COLO668 (cell line): ENCODE results near the gene ZNF776.
"Not testable (repeated sequence)": the region's sequence is repeated elsewhere in the genome, so short reads cannot be mapped to it uniquely, and the experiment has no call there.

ENCODE experiments used
- DNase-seq: peaks from one replicate; lab custom pipeline; 2025; ENCODE audit not compliant: unreplicated experiment; lab: John Stamatoyannopoulos, UW

The ZNF776 gene

GRCh38 chr19:57776764-57777296 lies 30.2 kb downstream of the ZNF776 start:
- DNase-seq: no peak

- DNase-seq: no peak
Observed at GRCh38 chr19:57778336-57778735, 31.7 kb downstream of the ZNF776 start.

GRCh38 chr19:57779220-57779845 lies 32.7 kb downstream of the ZNF776 start:
- no peak for DNase-seq

GRCh38 chr19:57786286-57786685 lies 39.7 kb downstream of the ZNF776 start:
- no peak for DNase-seq

- DNase-seq: no peak
Observed at GRCh38 chr19:57786906-57787305, 40.3 kb downstream of the ZNF776 start.

- no peak for DNase-seq
Observed at GRCh38 chr19:57788114-57788692, 41.6 kb downstream of the ZNF776 start.

GRCh38 chr19:57789288-57789687 lies 42.7 kb downstream of the ZNF776 start:
- DNase-seq: no peak

GRCh38 chr19:57796580-57796979 lies 50.0 kb downstream of the ZNF776 start:
- not testable (repeated sequence) for DNase-seq

- no peak for DNase-seq
Observed at GRCh38 chr19:57800696-57801095, 54.1 kb downstream of the ZNF776 start.

- no peak for DNase-seq
Observed at GRCh38 chr19:57802269-57802668, 55.7 kb downstream of the ZNF776 start.

- DNase-seq: no peak
Observed at GRCh38 chr19:57803265-57803593, 56.6 kb downstream of the ZNF776 start.

- DNase-seq: no peak
Observed at GRCh38 chr19:57803594-57804325, 57.1 kb downstream of the ZNF776 start.

GRCh38 chr19:57807541-57807940 lies 60.9 kb downstream of the ZNF776 start:
- DNase-seq: no peak
